ENCODE measurements around the gene SLC9A6. TPM values are rescaled to one million over a fixed set of nuclear protein-coding genes. Genes with fewer than 3 reads are reported as not detected.
A peak's percentile ranks its signal among the peaks of the same experiment; 100 is the strongest.

SLC9A6 gene
- total RNA-seq (18.2 and 30.4 TPM in 2 replicates), polyA plus RNA-seq (22.2 and 23.6 TPM in 2 replicates), polyA minus RNA-seq (ENCODE audit: low replicate concordance) (10.2 and 10.7 TPM in 2 replicates)
- 13.3 and 13.7 TPM in 2 replicates for polyA plus RNA-seq (2012)

GRCh38 chrX:135985157-135985972 lies at the start of gene SLC9A6:
TSS of gene SLC9A6 (plus strand) at chrX:135985435. CDS start at chrX:135985659, 224 bp downstream.
- no peaks in the 10 kb centered on the region for H3K36me3 ChIP-seq (ENCODE audit: control insufficient read depth, insufficient read depth, low read length)
- no peaks in the 10 kb centered on the region for H4K20me1 ChIP-seq (ENCODE audit: control insufficient read depth, extremely low read depth, insufficient read depth, low read length)
- peak within 1 kb of the TSS; percentile 78 for H3K4me2 ChIP-seq (ENCODE audit: extremely low read depth, insufficient read depth, low read length)
- peak within 1 kb of the TSS; percentile 59 for H3K9ac ChIP-seq (ENCODE audit: insufficient read depth, low read length)
- peak within 1 kb of the TSS; percentile 82 for H2AFZ ChIP-seq (ENCODE audit: low read length)
- H3K79me2 ChIP-seq (ENCODE audit: control insufficient read depth, insufficient read depth, low read length), result peaks cover 5% of the 10 kb centered on the region
- H3K9me3 ChIP-seq (ENCODE audit: control insufficient read depth, insufficient read depth, low read depth, low read length), result no peaks in the 10 kb centered on the region
- H3K4me1 ChIP-seq (ENCODE audit: control insufficient read depth, extremely low read depth, insufficient read depth, low read length), result no peaks in the 10 kb centered on the region
- TF ChIP-seq EZH2 (IDR thresholded peaks at IDR 0.05; ENCODE audit: low read length, missing control alignments) (no peak), CTCF (conservative IDR thresholded peaks at IDR 0.05 in 1 of 2, IDR thresholded peaks at IDR 0.05 in 1 of 2; ENCODE audit: low read depth in 1 of 2, low read length in 2 of 2) (no peak)
- H3K27me3 ChIP-seq (ENCODE audit: control insufficient read depth, insufficient read depth, low read length), result no peaks in the 10 kb centered on the region
- H3K4me3 ChIP-seq (replicated peaks in 1 of 4; ENCODE audit: control extremely low read depth in 1 of 4, insufficient read depth in 1 of 4, low read depth in 3 of 4, low read length in 4 of 4), result peak within 1 kb of the TSS; percentile 60 to 78 (median 74)
- peak; percentile 37 to 47 for DNase-seq (ENCODE audit: low read depth in 2 of 2)
- peak within 1 kb of the TSS; percentile 71 for H3K27ac ChIP-seq (ENCODE audit: insufficient read depth, low read length)

- Histone ChIP-seq H3K4me1 (ENCODE audit: control insufficient read depth, extremely low read depth, insufficient read depth, low read length) (no peaks in the 10 kb centered on the region), H2AFZ (ENCODE audit: low read length) (no peak overlapping the region), H3K36me3 (ENCODE audit: control insufficient read depth, insufficient read depth, low read length) (no peaks in the 10 kb centered on the region), H3K27me3 (ENCODE audit: control insufficient read depth, insufficient read depth, low read length) (no peaks in the 10 kb centered on the region), H3K4me3 (replicated peaks in 1 of 4; ENCODE audit: control extremely low read depth in 1 of 4, insufficient read depth in 1 of 4, low read depth in 3 of 4, low read length in 4 of 4) (no peak overlapping the region), H3K9ac (ENCODE audit: insufficient read depth, low read length) (no peak overlapping the region), H3K79me2 (ENCODE audit: control insufficient read depth, insufficient read depth, low read length) (no peaks in the 10 kb centered on the region), H3K27ac (ENCODE audit: insufficient read depth, low read length) (no peak overlapping the region), H4K20me1 (ENCODE audit: control insufficient read depth, extremely low read depth, insufficient read depth, low read length) (no peaks in the 10 kb centered on the region), H3K9me3 (ENCODE audit: control insufficient read depth, insufficient read depth, low read depth, low read length) (no peaks in the 10 kb centered on the region), H3K4me2 (ENCODE audit: extremely low read depth, insufficient read depth, low read length) (no peak overlapping the region)
- TF ChIP-seq CTCF (conservative IDR thresholded peaks at IDR 0.05 in 1 of 2, IDR thresholded peaks at IDR 0.05 in 1 of 2; ENCODE audit: low read depth in 1 of 2, low read length in 2 of 2), result no peak
- TF ChIP-seq EZH2 (IDR thresholded peaks at IDR 0.05; ENCODE audit: low read length, missing control alignments), result no peak
- DNase-seq (ENCODE audit: low read depth in 2 of 2), result no peak
Observed at GRCh38 chrX:135944486-135944885, 40.7 kb upstream of the SLC9A6 start.

- no peaks in the 10 kb centered on the region for H3K36me3 ChIP-seq (ENCODE audit: control insufficient read depth, insufficient read depth, low read length)
- no peaks in the 10 kb centered on the region for H3K4me1 ChIP-seq (ENCODE audit: control insufficient read depth, extremely low read depth, insufficient read depth, low read length)
- no peaks in the 10 kb centered on the region for H3K9me3 ChIP-seq (ENCODE audit: control insufficient read depth, insufficient read depth, low read depth, low read length)
- no peak for DNase-seq (ENCODE audit: low read depth in 2 of 2)
- H3K9ac ChIP-seq (ENCODE audit: insufficient read depth, low read length), result no peak overlapping the region
- no peak overlapping the region for H3K27ac ChIP-seq (ENCODE audit: insufficient read depth, low read length)
- TF ChIP-seq CTCF (conservative IDR thresholded peaks at IDR 0.05 in 1 of 2, IDR thresholded peaks at IDR 0.05 in 1 of 2; ENCODE audit: low read depth in 1 of 2, low read length in 2 of 2) (no peak), EZH2 (IDR thresholded peaks at IDR 0.05; ENCODE audit: low read length, missing control alignments) (no peak)
- no peaks in the 10 kb centered on the region for H3K79me2 ChIP-seq (ENCODE audit: control insufficient read depth, insufficient read depth, low read length)
- no peak overlapping the region for H2AFZ ChIP-seq (ENCODE audit: low read length)
- H3K27me3 ChIP-seq (ENCODE audit: control insufficient read depth, insufficient read depth, low read length), result no peaks in the 10 kb centered on the region
- no peak overlapping the region for H3K4me3 ChIP-seq (replicated peaks in 1 of 4; ENCODE audit: control extremely low read depth in 1 of 4, insufficient read depth in 1 of 4, low read depth in 3 of 4, low read length in 4 of 4)
- H4K20me1 ChIP-seq (ENCODE audit: control insufficient read depth, extremely low read depth, insufficient read depth, low read length), result no peaks in the 10 kb centered on the region
- no peak overlapping the region for H3K4me2 ChIP-seq (ENCODE audit: extremely low read depth, insufficient read depth, low read length)
Observed at GRCh38 chrX:135951291-135951690, 33.9 kb upstream of the SLC9A6 start.

All from fibroblast of lung (primary cell).